Ishikawa (cell line): ENCODE results near the gene STMN3.

Experiments
- CEBPB ChIP-seq: IDR thresholded peaks from 2 replicates; pipeline ENCODE4 v1.6.1; 2012
- CREB1 ChIP-seq: IDR thresholded peaks from 2 replicates; pipeline ENCODE4 v1.6.1; 2012; ENCODE audit warnings: low read depth
- EGR1 ChIP-seq: IDR thresholded peaks from 2 replicates; pipeline ENCODE4 v1.6.1; 2012
- EP300 ChIP-seq: IDR thresholded peaks from 2 replicates; pipeline ENCODE4 v1.6.1; 2012; ENCODE audit warnings: borderline replicate concordance
- FOXM1 ChIP-seq: IDR thresholded peaks from 2 replicates; pipeline ENCODE4 v1.6.1; 2012; ENCODE audit warnings: low read depth, borderline replicate concordance
- NFIC ChIP-seq: IDR thresholded peaks from 2 replicates; pipeline ENCODE4 v1.6.1; 2012
- RAD21 ChIP-seq: IDR thresholded peaks from 2 replicates; pipeline ENCODE4 v1.6.1; 2012; ENCODE audit warnings: low read depth
- TAF1 ChIP-seq: IDR thresholded peaks from 2 replicates; pipeline ENCODE4 v1.6.1; 2012; ENCODE audit warnings: low read depth, mild to moderate bottlenecking
- TCF12 ChIP-seq: IDR thresholded peaks from 2 replicates; pipeline ENCODE4 v1.6.1; 2012; ENCODE audit warnings: low read depth
- TEAD4 ChIP-seq: IDR thresholded peaks from 2 replicates; pipeline ENCODE4 v1.6.1; 2012
- USF1 ChIP-seq: IDR thresholded peaks from 2 replicates; pipeline ENCODE4 v1.6.1; 2012
- YY1 ChIP-seq: IDR thresholded peaks from 2 replicates; pipeline ENCODE4 v1.6.1; 2012; ENCODE audit warnings: low read depth
- ZBTB7A ChIP-seq: IDR thresholded peaks from 2 replicates; pipeline ENCODE4 v1.6.1; 2012; ENCODE audit warnings: low read depth
- TF ChIP-seq, protein P1 (sequence below): IDR thresholded peaks from 2 replicates; pipeline ENCODE4 v1.6.1; 2012
- TF ChIP-seq, protein P2 (sequence below): IDR thresholded peaks from 2 replicates; pipeline ENCODE4 v1.6.1; 2012; ENCODE audit warnings: low read depth, mild to moderate bottlenecking

The STMN3 gene

DNA sequence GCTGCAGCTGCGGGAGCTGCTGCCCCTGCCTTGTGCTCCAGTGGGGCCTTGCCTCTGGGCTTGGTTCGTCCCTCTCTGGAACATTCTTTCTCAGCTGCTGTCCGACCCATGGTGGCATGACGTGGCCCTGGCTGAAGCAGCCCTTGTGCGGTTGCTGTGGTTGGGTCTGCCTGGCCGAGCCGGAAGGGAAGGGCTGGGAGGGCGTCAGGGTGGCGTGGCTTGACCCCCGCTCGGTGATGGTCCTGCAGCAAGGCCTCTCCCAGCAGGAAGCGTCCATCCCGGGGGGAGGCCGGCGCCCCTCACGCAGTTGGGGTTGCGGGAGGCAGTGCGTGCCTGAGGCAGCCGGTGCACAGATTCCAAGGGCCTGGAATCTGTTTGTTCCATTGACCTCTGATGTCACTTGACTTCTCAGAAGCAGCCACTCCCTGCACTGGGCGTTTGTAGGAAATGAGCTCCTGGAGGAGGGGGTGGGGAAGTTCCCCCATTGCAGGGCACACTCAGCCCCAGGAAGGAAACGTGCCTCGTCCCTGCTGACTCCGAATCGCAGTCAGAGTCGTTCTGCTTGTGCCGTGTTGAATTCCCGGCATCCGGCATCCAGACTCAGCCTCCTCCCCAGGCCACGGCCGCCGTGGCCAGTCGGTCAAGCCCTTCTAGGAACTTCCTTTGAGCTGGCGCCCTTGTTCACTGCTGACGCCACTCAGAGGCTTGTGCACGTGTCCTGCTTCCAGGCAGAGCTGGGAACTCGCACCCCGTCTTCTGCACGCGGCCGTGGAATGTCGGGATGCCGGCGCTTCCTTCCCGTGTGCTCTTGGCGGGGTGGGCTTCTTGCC, 33.5 kb upstream of the STMN3 start:
- TF ChIP-seq CEBPB (no peak), EGR1 (no peak), YY1 (no peak), USF1 (no peak), NFIC (no peak), RAD21 (no peak), FOXM1 (no peak), ZBTB7A (no peak), CREB1 (no peak), EP300 (no peak)
- TF ChIP-seq, protein P1, sequence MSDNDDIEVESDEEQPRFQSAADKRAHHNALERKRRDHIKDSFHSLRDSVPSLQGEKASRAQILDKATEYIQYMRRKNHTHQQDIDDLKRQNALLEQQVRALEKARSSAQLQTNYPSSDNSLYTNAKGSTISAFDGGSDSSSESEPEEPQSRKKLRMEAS = no peak
- TF ChIP-seq, protein P2, sequence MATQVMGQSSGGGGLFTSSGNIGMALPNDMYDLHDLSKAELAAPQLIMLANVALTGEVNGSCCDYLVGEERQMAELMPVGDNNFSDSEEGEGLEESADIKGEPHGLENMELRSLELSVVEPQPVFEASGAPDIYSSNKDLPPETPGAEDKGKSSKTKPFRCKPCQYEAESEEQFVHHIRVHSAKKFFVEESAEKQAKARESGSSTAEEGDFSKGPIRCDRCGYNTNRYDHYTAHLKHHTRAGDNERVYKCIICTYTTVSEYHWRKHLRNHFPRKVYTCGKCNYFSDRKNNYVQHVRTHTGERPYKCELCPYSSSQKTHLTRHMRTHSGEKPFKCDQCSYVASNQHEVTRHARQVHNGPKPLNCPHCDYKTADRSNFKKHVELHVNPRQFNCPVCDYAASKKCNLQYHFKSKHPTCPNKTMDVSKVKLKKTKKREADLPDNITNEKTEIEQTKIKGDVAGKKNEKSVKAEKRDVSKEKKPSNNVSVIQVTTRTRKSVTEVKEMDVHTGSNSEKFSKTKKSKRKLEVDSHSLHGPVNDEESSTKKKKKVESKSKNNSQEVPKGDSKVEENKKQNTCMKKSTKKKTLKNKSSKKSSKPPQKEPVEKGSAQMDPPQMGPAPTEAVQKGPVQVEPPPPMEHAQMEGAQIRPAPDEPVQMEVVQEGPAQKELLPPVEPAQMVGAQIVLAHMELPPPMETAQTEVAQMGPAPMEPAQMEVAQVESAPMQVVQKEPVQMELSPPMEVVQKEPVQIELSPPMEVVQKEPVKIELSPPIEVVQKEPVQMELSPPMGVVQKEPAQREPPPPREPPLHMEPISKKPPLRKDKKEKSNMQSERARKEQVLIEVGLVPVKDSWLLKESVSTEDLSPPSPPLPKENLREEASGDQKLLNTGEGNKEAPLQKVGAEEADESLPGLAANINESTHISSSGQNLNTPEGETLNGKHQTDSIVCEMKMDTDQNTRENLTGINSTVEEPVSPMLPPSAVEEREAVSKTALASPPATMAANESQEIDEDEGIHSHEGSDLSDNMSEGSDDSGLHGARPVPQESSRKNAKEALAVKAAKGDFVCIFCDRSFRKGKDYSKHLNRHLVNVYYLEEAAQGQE = no peak

GRCh38 chr20:63686094-63686491, 32.9 kb upstream of the STMN3 start:
- TF ChIP-seq TAF1 (no peak), EGR1 (no peak), RAD21 (no peak), CEBPB (no peak), YY1 (no peak)

DNA sequence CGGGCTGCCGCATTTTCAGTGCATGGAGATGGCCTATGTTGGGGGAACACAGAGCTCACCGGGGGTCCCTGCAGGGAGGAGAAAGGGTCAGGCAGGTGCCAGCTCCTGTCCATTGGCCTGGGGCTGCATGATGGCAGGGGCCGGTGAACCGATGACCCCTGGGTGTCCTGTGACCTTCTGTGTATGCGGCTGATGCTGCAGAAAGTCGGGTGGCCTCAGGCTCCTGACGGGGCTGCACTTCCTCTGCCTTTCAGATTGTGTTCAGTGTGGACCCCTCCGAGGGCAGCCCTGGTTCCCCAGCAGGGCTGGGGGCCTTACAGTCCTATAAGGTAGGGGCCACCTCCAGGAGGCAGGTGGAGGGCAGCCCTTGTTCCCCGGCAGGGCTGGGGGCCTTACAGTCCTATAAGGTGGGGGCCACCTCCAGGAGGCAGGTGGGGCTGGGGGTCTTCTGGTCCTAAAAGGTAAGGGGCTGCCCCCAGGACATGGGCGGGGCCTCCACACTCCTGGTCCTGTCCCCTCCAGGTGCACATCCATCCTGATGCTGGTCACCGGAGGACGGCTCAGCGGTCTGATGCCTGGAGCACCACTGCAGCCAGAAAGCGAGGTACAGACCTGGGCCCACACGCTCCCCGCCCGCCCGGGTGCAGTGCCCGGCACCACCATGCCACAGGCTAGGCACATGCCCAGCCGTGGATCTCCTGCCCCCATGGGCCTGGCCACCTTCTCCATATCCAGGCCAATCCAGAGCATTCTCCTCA, 32.2 kb upstream of the STMN3 start:
- TF ChIP-seq RAD21 = no peak
- no peak for TF ChIP-seq FOXM1
- no peak for TF ChIP-seq ZBTB7A
- no peak for TF ChIP-seq EP300
- TF ChIP-seq TEAD4 = no peak
- no peak for TF ChIP-seq CEBPB
- TF ChIP-seq, protein P1 = no peak
- TF ChIP-seq NFIC = no peak
- TF ChIP-seq USF1 = no peak
- TF ChIP-seq, protein P2 = no peak
- TF ChIP-seq CREB1 = no peak
- TF ChIP-seq EGR1 = no peak
- no peak for TF ChIP-seq TAF1
- no peak for TF ChIP-seq TCF12

GRCh38 chr20:63682384-63683139, 29.3 kb upstream of the STMN3 start:
- peak; percentile 88 for TF ChIP-seq NFIC
- TF ChIP-seq CEBPB = peak; percentile 76; the same call in 1 of the 2 replicates
- TF ChIP-seq TAF1 = no peak
- TF ChIP-seq TEAD4 = peak; percentile 83
- TF ChIP-seq TCF12 = peak; percentile 87
- TF ChIP-seq RAD21 = no peak
- no peak; the same call in 1 of the 2 replicates for TF ChIP-seq EGR1
- TF ChIP-seq, protein P2 = peak; percentile 6; the same call in 1 of the 2 replicates
- peak; percentile 61; the same call in 1 of the 2 replicates for TF ChIP-seq YY1
- TF ChIP-seq USF1 = peak; percentile 50; the same call in 1 of the 2 replicates
- no peak; the same call in 1 of the 2 replicates for TF ChIP-seq ZBTB7A
- peak; percentile 65 for TF ChIP-seq FOXM1
- TF ChIP-seq CREB1 = no peak
- TF ChIP-seq EP300 = peak; percentile 87
- TF ChIP-seq, protein P1 = no peak; the same call in 1 of the 2 replicates
